Nephron (organoid): ENCODE data around the gene NELFCD.

Source experiments
- H3K27ac Mint-ChIP-seq, 3 experiments: 2 replicates each; pipeline ENCODE4 v1.8.0; 2020; ENCODE audit warnings: mixed read lengths in 3 of 3, mild to moderate bottlenecking in 2 of 3, moderate library complexity in 1 of 3
- H3K27me3 Mint-ChIP-seq: 2 replicates; pipeline ENCODE4 v1.8.0; 2021; ENCODE audit warnings: low read depth, mild to moderate bottlenecking, moderate library complexity, mixed read lengths
- H3K36me3 Mint-ChIP-seq: 2 replicates; pipeline ENCODE4 v1.8.0; 2020; ENCODE audit warnings: low read depth, mixed read lengths
- H3K4me1 Mint-ChIP-seq: 2 replicates; pipeline ENCODE4 v1.8.0; 2020; ENCODE audit warnings: mixed read lengths
- H3K4me3 Mint-ChIP-seq, 3 experiments: 2 replicates each; pipeline ENCODE4 v1.8.0; 2020; ENCODE audit warnings: mild to moderate bottlenecking in 3 of 3, mixed read lengths in 3 of 3, moderate library complexity in 2 of 3
- H3K9me3 Mint-ChIP-seq: 2 replicates; pipeline ENCODE4 v1.8.0; 2020; ENCODE audit warnings: mixed read lengths
- CTCF ChIP-seq, 3 experiments: fragments of 200-600 bp; sonication (generic); IDR thresholded peaks; one replicate each; pipeline ENCODE4 v1.5.0; 2021; ENCODE audit warnings: antibody characterized with exemption in 3 of 3; ENCODE audit not compliant: unreplicated experiment in 3 of 3

Gene NELFCD

DNA sequence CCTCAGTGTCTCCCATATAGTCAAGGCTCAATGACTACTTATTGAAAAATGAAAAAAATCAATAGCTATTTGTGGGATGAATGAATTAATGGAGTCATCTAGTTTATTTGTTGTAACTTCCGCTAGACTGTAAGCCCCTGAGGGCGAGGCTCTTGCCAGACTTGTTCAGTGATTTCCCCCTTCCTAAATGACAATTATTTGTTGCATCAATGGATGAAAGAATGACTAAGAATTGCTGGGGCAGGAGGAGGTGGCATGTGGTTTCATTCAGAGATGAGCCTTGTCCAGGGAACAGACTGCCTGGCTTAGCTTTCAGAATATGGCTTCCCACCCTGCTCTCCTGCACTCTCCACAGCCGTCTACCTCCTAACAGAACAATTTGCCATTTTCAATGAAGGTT is 62.6 kb downstream of the NELFCD start:
- no peak for TF ChIP-seq CTCF (IDR thresholded peaks at IDR 0.05; ENCODE audit: unreplicated experiment in 3 of 3)
- Mint-ChIP-seq H3K4me1 (peaks cover 31% of the 10 kb centered on the region), H3K36me3 (peaks cover 11% of the 10 kb centered on the region)

GRCh38 chr20:59044295-59044694 is 63.2 kb downstream of the NELFCD start:
- no peak for TF ChIP-seq CTCF (IDR thresholded peaks at IDR 0.05; ENCODE audit: unreplicated experiment in 3 of 3)
- Mint-ChIP-seq H3K27ac (no peak overlapping the region), H3K4me3 (peak overlapping the region in 2 of 3 experiments; percentile 14 to 16), H3K27me3 (no peaks in the 10 kb centered on the region), H3K4me1 (peaks cover 25% of the 10 kb centered on the region), H3K36me3 (peaks cover 11% of the 10 kb centered on the region), H3K9me3 (no peaks in the 10 kb centered on the region)

More for the DNA sequence above, 62.6 kb downstream of the NELFCD start:
- peak overlapping the region; percentile 52 to 77 (median 61) for H3K27ac Mint-ChIP-seq
- H3K27me3 Mint-ChIP-seq = no peaks in the 10 kb centered on the region
- H3K4me3 Mint-ChIP-seq = peak overlapping the region; percentile 69 to 86 (median 82)
- H3K9me3 Mint-ChIP-seq = no peaks in the 10 kb centered on the region
